Esophagus squamous epithelium (tissue), 4 donors: ENCODE measurements around the gene LIPC.

Experiments
- POLR2A ChIP-seq, 4 donors: fragments of 450-650 bp; IDR thresholded peaks; one replicate each; pipeline ENCODE4 v1.6.1; 2017; ENCODE audit warnings: antibody characterized with exemption in 4 of 4, mild to moderate bottlenecking in 4 of 4, moderate library complexity in 3 of 4
- TF ChIP-seq, protein P1 (sequence below), 6 experiments: fragments of 450-650 bp in 4 of 6; fragments of 200-600 bp in 2 of 6; sonication (generic) in 2 of 6; IDR thresholded peaks; one replicate each; pipeline ENCODE4 v1.5.1; 2016 to 2019; ENCODE audit warnings: antibody characterized with exemption in 6 of 6, mild to moderate bottlenecking in 4 of 6, moderate library complexity in 4 of 6

GRCh38 chr15:58546066-58546591 lies 114.3 kb downstream of the LIPC start:
- TF ChIP-seq, protein P1, sequence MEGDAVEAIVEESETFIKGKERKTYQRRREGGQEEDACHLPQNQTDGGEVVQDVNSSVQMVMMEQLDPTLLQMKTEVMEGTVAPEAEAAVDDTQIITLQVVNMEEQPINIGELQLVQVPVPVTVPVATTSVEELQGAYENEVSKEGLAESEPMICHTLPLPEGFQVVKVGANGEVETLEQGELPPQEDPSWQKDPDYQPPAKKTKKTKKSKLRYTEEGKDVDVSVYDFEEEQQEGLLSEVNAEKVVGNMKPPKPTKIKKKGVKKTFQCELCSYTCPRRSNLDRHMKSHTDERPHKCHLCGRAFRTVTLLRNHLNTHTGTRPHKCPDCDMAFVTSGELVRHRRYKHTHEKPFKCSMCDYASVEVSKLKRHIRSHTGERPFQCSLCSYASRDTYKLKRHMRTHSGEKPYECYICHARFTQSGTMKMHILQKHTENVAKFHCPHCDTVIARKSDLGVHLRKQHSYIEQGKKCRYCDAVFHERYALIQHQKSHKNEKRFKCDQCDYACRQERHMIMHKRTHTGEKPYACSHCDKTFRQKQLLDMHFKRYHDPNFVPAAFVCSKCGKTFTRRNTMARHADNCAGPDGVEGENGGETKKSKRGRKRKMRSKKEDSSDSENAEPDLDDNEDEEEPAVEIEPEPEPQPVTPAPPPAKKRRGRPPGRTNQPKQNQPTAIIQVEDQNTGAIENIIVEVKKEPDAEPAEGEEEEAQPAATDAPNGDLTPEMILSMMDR (IDR thresholded peaks at IDR 0.05) = no peak
- TF ChIP-seq POLR2A (IDR thresholded peaks at IDR 0.05) = no peak
